AG04450 (cell line): Measurements from ENCODE around the gene SIM2. TPM values are rescaled to one million over a fixed set of nuclear protein-coding genes. Genes with fewer than 3 reads are reported as not detected.

Source experiments
- CTCF ChIA-PET: fragments of 300-600, 350-600 bp; formaldehyde crosslinking; extraction: SDS; loops from one replicate; lab custom pipeline; 2022; ENCODE audit warnings: antibody characterized with exemption, inconsistent platforms; lab: Charles Lee
- POLR2A ChIA-PET: fragments of 350-600 bp; formaldehyde crosslinking; extraction: SDS; loops from one replicate; lab custom pipeline; 2021; ENCODE audit warnings: antibody characterized with exemption, inconsistent platforms; lab: Yijun Ruan, JAX
- DNase-seq: peaks from one replicate; pipeline ENCODE4 v3.0.0-alpha.2; 2011; ENCODE audit warnings: low read depth, low spot score
- H3K27ac ChIP-seq: one replicate; pipeline ENCODE4 v1.5.1; 2012; ENCODE audit warnings: low read depth, low read length, control low read depth
- H3K27me3 ChIP-seq: one replicate; pipeline ENCODE4 v1.6.0; 2012; ENCODE audit warnings: low read length; ENCODE audit not compliant: control insufficient read depth, insufficient read depth
- H3K4me3 ChIP-seq: 2 replicates; pipeline ENCODE4 v1.5.1; 2011; ENCODE audit warnings: mild to moderate bottlenecking, low read depth, low read length, control low read depth
- H3K9me3 ChIP-seq: 2 replicates; pipeline ENCODE4 v1.5.1; 2012; ENCODE audit warnings: low read length; ENCODE audit not compliant: control insufficient read depth, insufficient read depth
- CTCF ChIP-seq: IDR thresholded peaks from 2 replicates; pipeline ENCODE4 v1.5.1; 2011; ENCODE audit warnings: low read depth, low read length, control low read depth, inconsistent platforms
- polyA plus RNA-seq: library from polyadenylated mRNA; depleted of rRNA; stranded (reverse); fragments of >200 nt; gene quantifications from 2 replicates; pipeline ENCODE4 v1.2.3, GENCODE V29; 2011

SIM2 gene
- polyA plus RNA-seq, 1 experiment: 0.46 TPM

GRCh38 chr21:36788120-36788638 lies 89.3 kb downstream of the SIM2 start:
- DNase-seq: no peak
- ChIA-PET CTCF (interaction anchor here (0.6 kb wide), 1 partner anchor 84 kb away, joined by 4 read pairs; no protein-coding TSS in a partner anchor), POLR2A (no interaction called here)
- Histone ChIP-seq H3K27ac (no peak overlapping the region), H3K4me3 (no peak overlapping the region), H3K27me3 (no peaks in the 10 kb centered on the region), H3K9me3 (no peaks in the 10 kb centered on the region; the same call in 1 of the 2 replicates)
- TF ChIP-seq CTCF: no peak

GRCh38 chr21:36790616-36791015 lies 91.7 kb downstream of the SIM2 start:
- H3K27me3 ChIP-seq: no peaks in the 10 kb centered on the region
- ChIA-PET CTCF (no interaction called here), POLR2A (no interaction called here)
- no peak overlapping the region for H3K4me3 ChIP-seq
- H3K27ac ChIP-seq: no peak overlapping the region
- no peaks in the 10 kb centered on the region; the same call in 1 of the 2 replicates for H3K9me3 ChIP-seq
- no peak for TF ChIP-seq CTCF
- no peak for DNase-seq

DNA sequence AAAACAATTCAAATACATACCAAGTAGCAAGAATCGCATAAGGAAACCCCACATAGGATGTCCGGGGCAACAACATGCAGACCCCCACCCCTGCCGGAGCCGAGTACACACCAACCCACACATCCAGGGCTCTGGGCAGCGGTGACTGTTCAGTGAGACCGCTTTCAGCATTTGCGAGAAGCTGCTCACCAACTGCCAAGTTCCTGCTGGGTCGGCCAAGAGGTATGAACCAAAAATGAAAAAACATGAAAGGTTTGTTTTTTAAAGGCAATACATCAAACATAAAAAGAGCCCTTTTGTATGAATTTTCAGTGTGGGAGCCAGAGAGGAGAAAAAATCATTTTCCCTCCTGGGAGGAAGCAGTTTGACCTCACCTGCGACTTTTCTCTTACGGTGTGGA lies 92.3 kb downstream of the SIM2 start:
- DNase-seq: no peak
- no peaks in the 10 kb centered on the region for H3K27me3 ChIP-seq
- no peak for TF ChIP-seq CTCF
- ChIA-PET POLR2A (no interaction called here), CTCF (no interaction called here)
- no peaks in the 10 kb centered on the region; the same call in 1 of the 2 replicates for H3K9me3 ChIP-seq
- no peak overlapping the region for H3K27ac ChIP-seq
- no peak overlapping the region for H3K4me3 ChIP-seq

GRCh38 chr21:36791695-36792470 lies 93.0 kb downstream of the SIM2 start:
- no peak for TF ChIP-seq CTCF
- Histone ChIP-seq H3K27me3 (no peaks in the 10 kb centered on the region), H3K27ac (no peak overlapping the region), H3K4me3 (no peak overlapping the region), H3K9me3 (peaks cover 6% of the 10 kb centered on the region)
- ChIA-PET POLR2A (no interaction called here), CTCF (interaction anchor here (0.8 kb wide), 1 partner anchor 161 kb away, joined by 7 read pairs; no protein-coding TSS in a partner anchor)
- no peak for DNase-seq

GRCh38 chr21:36792505-36792967 lies 93.6 kb downstream of the SIM2 start:
- DNase-seq: no peak
- ChIA-PET POLR2A (no interaction called here), CTCF (interaction anchor here (0.8 kb wide), 1 partner anchor 162 kb away, joined by 7 read pairs; no protein-coding TSS in a partner anchor)
- no peaks in the 10 kb centered on the region for H3K27me3 ChIP-seq
- TF ChIP-seq CTCF: no peak
- H3K9me3 ChIP-seq: peaks cover 7% of the 10 kb centered on the region; the same call in 1 of the 2 replicates
- no peak overlapping the region for H3K27ac ChIP-seq
- no peak overlapping the region for H3K4me3 ChIP-seq
